OCI-LY1 (cell line): ENCODE data around the gene LDHAL6B.
A peak's percentile ranks its signal among the peaks of the same experiment; 100 is the strongest.

ENCODE experiments used
- H2AFZ ChIP-seq: fragments of 200-600 bp; sonication (generic), shearing (Covaris generic); 2 replicates; pipeline ENCODE4 v1.6.0; 2014; ENCODE audit warnings: antibody characterized with exemption, mild to moderate bottlenecking, low read length
- H3F3A ChIP-seq: fragments of 200-600 bp; sonication (generic), shearing (Covaris generic); 2 replicates; pipeline ENCODE4 v1.6.0; 2014; ENCODE audit warnings: mild to moderate bottlenecking, antibody characterized with exemption, low read length, moderate library complexity; ENCODE audit not compliant: insufficient read depth
- H3K27ac ChIP-seq: fragments of 200-600 bp; sonication (generic); 2 replicates; pipeline ENCODE4 v1.5.1; 2014; ENCODE audit warnings: low read length, mixed run types, mild to moderate bottlenecking, low read depth; ENCODE audit not compliant: poor library complexity, severe bottlenecking
- H3K27me3 ChIP-seq: fragments of 200-600 bp; sonication (generic); 2 replicates; pipeline ENCODE4 v1.6.0; 2014; ENCODE audit warnings: antibody characterized with exemption, mild to moderate bottlenecking, low read length, moderate library complexity; ENCODE audit not compliant: insufficient read depth
- H3K36me3 ChIP-seq: fragments of 200-600 bp; sonication (generic); 2 replicates; pipeline ENCODE4 v1.6.1; 2014; ENCODE audit warnings: mild to moderate bottlenecking, antibody characterized with exemption, low read length, moderate library complexity, mixed read lengths; ENCODE audit not compliant: insufficient read depth
- H3K4me1 ChIP-seq: fragments of 200-600 bp; sonication (generic); 2 replicates; pipeline ENCODE4 v1.5.1; 2014; ENCODE audit warnings: mild to moderate bottlenecking, low read length, moderate library complexity; ENCODE audit not compliant: insufficient read depth, severe bottlenecking
- H3K4me2 ChIP-seq: fragments of 200-600 bp; sonication (generic), shearing (Covaris generic); 2 replicates; pipeline ENCODE4 v1.6.1; 2014; ENCODE audit warnings: low read length
- H3K4me3 ChIP-seq: fragments of 200-600 bp; sonication (generic); 2 replicates; pipeline ENCODE4 v1.5.1; 2014; ENCODE audit warnings: low read length, low read depth, mild to moderate bottlenecking, mixed read lengths; ENCODE audit not compliant: poor library complexity, severe bottlenecking
- H3K79me2 ChIP-seq: fragments of 200-600 bp; shearing (Covaris generic); 2 replicates; pipeline ENCODE4 v1.6.1; 2016; ENCODE audit warnings: mixed run types, low read length, mixed read lengths; ENCODE audit not compliant: insufficient read depth
- H3K9ac ChIP-seq: fragments of 200-600 bp; sonication (generic), shearing (Covaris generic); 2 replicates; pipeline ENCODE4 v1.6.1; 2014; ENCODE audit warnings: mild to moderate bottlenecking, low read length, mixed read lengths
- H3K9me2 ChIP-seq: fragments of 200-600 bp; sonication (generic), shearing (Covaris generic); 2 replicates; pipeline ENCODE4 v1.6.1; 2014; ENCODE audit warnings: low read depth, mild to moderate bottlenecking, low read length, mixed read lengths
- H3K9me3 ChIP-seq: fragments of 200-600 bp; shearing (Covaris generic); 2 replicates; pipeline ENCODE4 v1.6.1; 2014; ENCODE audit warnings: low read length, mixed read lengths
- H4K20me1 ChIP-seq: fragments of 200-600 bp; sonication (generic), shearing (Covaris generic); 2 replicates; pipeline ENCODE4 v1.6.0; 2016; ENCODE audit warnings: mild to moderate bottlenecking, low read length; ENCODE audit not compliant: insufficient read depth
- EZH2 ChIP-seq: fragments of 200-600 bp; sonication (generic), shearing (Covaris generic); IDR thresholded peaks from 2 replicates; pipeline ENCODE4 v1.8.0; 2017; ENCODE audit warnings: borderline replicate concordance, mixed run types, mild to moderate bottlenecking, antibody characterized with exemption, low read length, moderate library complexity, mixed read lengths
- TF ChIP-seq, protein P1 (sequence below): fragments of 200-600 bp; sonication (generic), shearing (Covaris generic); IDR thresholded peaks from 2 replicates; pipeline ENCODE4 v1.5.1; 2017; ENCODE audit warnings: mild to moderate bottlenecking, antibody characterized with exemption, low read length, moderate library complexity, mixed read lengths

Gene LDHAL6B

GRCh38 chr15:59174151-59174834, 32.4 kb upstream of the LDHAL6B start:
- Histone ChIP-seq H3K4me2 (no peak overlapping the region), H3K4me1 (peaks cover 16% of the 10 kb centered on the region), H3F3A (no peaks in the 10 kb centered on the region; the same call in 1 of the 2 replicates), H3K27ac (no peak overlapping the region), H3K36me3 (peaks cover 88% of the 10 kb centered on the region), H3K27me3 (no peaks in the 10 kb centered on the region), H2AFZ (no peak overlapping the region), H3K9me2 (no peaks in the 10 kb centered on the region), H3K4me3 (no peak overlapping the region), H3K9me3 (no peaks in the 10 kb centered on the region), H3K79me2 (no peaks in the 10 kb centered on the region), H3K9ac (no peak overlapping the region), H4K20me1 (no peaks in the 10 kb centered on the region)
- no peak for TF ChIP-seq EZH2

DNA sequence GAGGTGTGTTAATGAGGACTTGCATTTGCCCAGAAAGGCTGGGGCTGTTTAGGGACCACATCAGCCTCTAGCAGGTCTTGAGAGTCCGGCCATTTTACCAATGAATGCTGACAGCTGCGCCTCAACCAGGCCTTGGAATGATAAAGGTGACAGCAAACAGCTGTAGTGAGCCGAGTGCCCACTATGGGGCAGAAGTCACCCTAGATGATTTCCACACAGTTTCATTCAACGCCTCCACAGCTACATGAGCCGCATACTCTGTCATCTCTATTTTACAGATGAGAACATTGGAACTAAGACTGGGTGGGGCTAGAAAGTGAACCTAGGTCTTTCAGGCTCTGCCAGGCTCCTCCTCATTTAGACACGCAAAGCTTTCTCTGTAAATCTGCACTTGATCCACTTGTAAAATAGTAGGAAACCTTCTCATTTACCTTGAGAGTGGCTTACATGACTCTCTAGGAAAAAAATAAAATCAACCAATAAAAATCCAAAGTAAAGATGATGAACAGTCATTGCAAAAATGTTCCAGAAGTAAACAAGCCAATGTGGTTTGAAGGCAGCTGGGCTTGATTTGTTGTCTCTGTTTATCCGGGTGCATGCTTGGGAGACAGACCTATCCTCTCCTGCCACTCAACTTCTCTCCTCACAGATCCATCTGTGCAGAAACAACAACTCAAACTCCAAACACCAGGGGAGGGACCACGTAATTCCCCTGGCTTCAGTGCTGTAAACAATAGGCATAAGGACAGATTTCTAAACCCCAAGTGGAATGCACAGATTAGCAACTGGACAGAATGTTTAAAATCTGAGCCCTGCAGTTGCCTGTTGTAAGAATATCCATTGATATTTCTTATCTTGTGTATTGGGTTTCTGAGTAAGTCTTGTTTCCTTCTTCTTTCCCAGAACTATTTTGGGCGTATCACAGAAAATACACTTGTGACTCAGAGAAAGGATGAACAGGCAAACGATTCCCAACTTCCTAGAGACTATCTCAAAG, 31.5 kb upstream of the LDHAL6B start:
- no peak overlapping the region for H3K4me3 ChIP-seq
- no peak for TF ChIP-seq EZH2
- TF ChIP-seq, protein P1, sequence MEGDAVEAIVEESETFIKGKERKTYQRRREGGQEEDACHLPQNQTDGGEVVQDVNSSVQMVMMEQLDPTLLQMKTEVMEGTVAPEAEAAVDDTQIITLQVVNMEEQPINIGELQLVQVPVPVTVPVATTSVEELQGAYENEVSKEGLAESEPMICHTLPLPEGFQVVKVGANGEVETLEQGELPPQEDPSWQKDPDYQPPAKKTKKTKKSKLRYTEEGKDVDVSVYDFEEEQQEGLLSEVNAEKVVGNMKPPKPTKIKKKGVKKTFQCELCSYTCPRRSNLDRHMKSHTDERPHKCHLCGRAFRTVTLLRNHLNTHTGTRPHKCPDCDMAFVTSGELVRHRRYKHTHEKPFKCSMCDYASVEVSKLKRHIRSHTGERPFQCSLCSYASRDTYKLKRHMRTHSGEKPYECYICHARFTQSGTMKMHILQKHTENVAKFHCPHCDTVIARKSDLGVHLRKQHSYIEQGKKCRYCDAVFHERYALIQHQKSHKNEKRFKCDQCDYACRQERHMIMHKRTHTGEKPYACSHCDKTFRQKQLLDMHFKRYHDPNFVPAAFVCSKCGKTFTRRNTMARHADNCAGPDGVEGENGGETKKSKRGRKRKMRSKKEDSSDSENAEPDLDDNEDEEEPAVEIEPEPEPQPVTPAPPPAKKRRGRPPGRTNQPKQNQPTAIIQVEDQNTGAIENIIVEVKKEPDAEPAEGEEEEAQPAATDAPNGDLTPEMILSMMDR: peak; percentile 75
- H3K27ac ChIP-seq: peak overlapping the region; percentile 37
- no peaks in the 10 kb centered on the region; the same call in 1 of the 2 replicates for H3F3A ChIP-seq
- H3K27me3 ChIP-seq: no peaks in the 10 kb centered on the region
- no peak overlapping the region for H3K9ac ChIP-seq
- H3K9me2 ChIP-seq: no peaks in the 10 kb centered on the region
- no peaks in the 10 kb centered on the region for H4K20me1 ChIP-seq
- no peaks in the 10 kb centered on the region for H3K79me2 ChIP-seq
- H3K9me3 ChIP-seq: no peaks in the 10 kb centered on the region
- H3K4me2 ChIP-seq: no peak overlapping the region
- H2AFZ ChIP-seq: no peak overlapping the region
- peaks cover 87% of the 10 kb centered on the region for H3K36me3 ChIP-seq
- H3K4me1 ChIP-seq: peaks cover 16% of the 10 kb centered on the region

- no peaks in the 10 kb centered on the region for H3K79me2 ChIP-seq
- H3F3A ChIP-seq: no peaks in the 10 kb centered on the region; the same call in 1 of the 2 replicates
- H3K4me2 ChIP-seq: no peak overlapping the region
- H3K4me3 ChIP-seq: no peak overlapping the region
- no peak overlapping the region for H3K9ac ChIP-seq
- no peak overlapping the region for H3K27ac ChIP-seq
- no peaks in the 10 kb centered on the region for H3K9me2 ChIP-seq
- H2AFZ ChIP-seq: no peak overlapping the region
- H3K36me3 ChIP-seq: peaks cover 81% of the 10 kb centered on the region
- peaks cover 16% of the 10 kb centered on the region for H3K4me1 ChIP-seq
- H4K20me1 ChIP-seq: no peaks in the 10 kb centered on the region
- H3K9me3 ChIP-seq: peaks cover 2% of the 10 kb centered on the region
- H3K27me3 ChIP-seq: no peaks in the 10 kb centered on the region
- TF ChIP-seq EZH2: no peak
- TF ChIP-seq, protein P1: no peak
Observed at GRCh38 chr15:59176653-59177316, 29.9 kb upstream of the LDHAL6B start.
